H1 (cell line): ENCODE measurements around the gene COL27A1. TPM values are rescaled to one million over a fixed set of nuclear protein-coding genes. Genes with fewer than 3 reads are reported as not detected.

Experiments
- CTCF ChIA-PET: fragments of 300-600 bp; sonication (Branson Sonifier 250); formaldehyde crosslinking; loops from one replicate; lab custom pipeline; 2021; ENCODE audit not compliant: partially characterized antibody; lab: Charles Lee
- POLR2A ChIA-PET: fragments of 300-600 bp; sonication (Branson Sonifier 250); formaldehyde crosslinking; loops from one replicate; lab custom pipeline; 2021; ENCODE audit warnings: inconsistent platforms; ENCODE audit not compliant: partially characterized antibody; lab: Charles Lee
- DNase-seq, 2 experiments: peaks; one replicate each; pipeline versions ENCODE4 v3.0.0 to v3.0.0-alpha.2; 2010 to 2022; ENCODE audit warnings: low spot score in 2 of 2, low read depth in 1 of 2, mixed read lengths in 1 of 2
- FAIRE-seq: peaks from 2 replicates; lab custom pipeline; 2011; peaks lifted over from hg19 to GRCh38; lab: Jason Lieb, UNC
- H2AFZ ChIP-seq: 2 replicates; pipeline ENCODE4 v1.8.1; 2012; ENCODE audit warnings: low read length, inconsistent platforms
- H2AK5ac ChIP-seq: 2 replicates; pipeline ENCODE4 v1.6.1; 2013; ENCODE audit warnings: low read depth, low read length
- H2BK120ac ChIP-seq: replicated peaks from 2 replicates; pipeline ENCODE3; 2013; ENCODE audit warnings: low read depth, low read length, inconsistent platforms
- H2BK12ac ChIP-seq: 2 replicates; pipeline ENCODE4 v1.6.1; 2013; ENCODE audit warnings: low read depth, low read length
- H2BK15ac ChIP-seq: 2 replicates; pipeline ENCODE4 v1.6.1; 2013; ENCODE audit warnings: low read length
- H2BK20ac ChIP-seq: 2 replicates; pipeline ENCODE4 v1.6.1; 2013; ENCODE audit warnings: low read length
- H2BK5ac ChIP-seq: 2 replicates; pipeline ENCODE4 v1.6.1; 2013; ENCODE audit warnings: low read depth, low read length
- H3K14ac ChIP-seq: 2 replicates; pipeline ENCODE4 v1.6.1; 2013; ENCODE audit warnings: inconsistent platforms; ENCODE audit not compliant: insufficient read length
- H3K18ac ChIP-seq: 2 replicates; pipeline ENCODE4 v1.6.1; 2013; ENCODE audit warnings: low read length; ENCODE audit errors: extremely low read depth
- H3K23ac ChIP-seq: 2 replicates; pipeline ENCODE4 v1.6.1; 2013; ENCODE audit warnings: inconsistent platforms; ENCODE audit not compliant: insufficient read length
- H3K23me2 ChIP-seq: 2 replicates; pipeline ENCODE4 v1.6.1; 2013; ENCODE audit warnings: low read depth, low read length
- H3K27ac ChIP-seq: 2 replicates; pipeline ENCODE4 v1.6.1; 2011; ENCODE audit warnings: low read depth, low read length, inconsistent platforms
- H3K27me3 ChIP-seq, 4 experiments: replicated peaks in 1 of 4; 1 replicate in 1 of 4; 2 replicates in 3 of 4; pipeline versions ENCODE4 v1.6.1 to v1.8.1; 2011 to 2013; ENCODE audit warnings: low read length in 3 of 4, mild to moderate bottlenecking in 3 of 4, inconsistent platforms in 2 of 4, mixed read lengths in 2 of 4, moderate library complexity in 1 of 4; ENCODE audit not compliant: control insufficient read depth in 3 of 4, insufficient read depth in 3 of 4; ENCODE audit errors: extremely low read depth in 1 of 4
- H3K36me3 ChIP-seq, 4 experiments: 2 replicates each; pipeline versions ENCODE4 v1.6.1 to v1.8.1; 2011 to 2013; ENCODE audit warnings: mild to moderate bottlenecking in 4 of 4, low read length in 3 of 4, moderate library complexity in 2 of 4, control low read depth in 1 of 4, inconsistent platforms in 1 of 4; ENCODE audit not compliant: insufficient read depth in 4 of 4, control insufficient read depth in 2 of 4
- H3K4ac ChIP-seq: replicated peaks from 2 replicates; pipeline ENCODE3; 2013; ENCODE audit warnings: low read length, low read depth, mixed read lengths, inconsistent platforms; ENCODE audit not compliant: insufficient read length
- H3K4me1 ChIP-seq, 4 experiments: replicated peaks in 1 of 4; 1 replicate in 1 of 4; 2 replicates in 3 of 4; pipeline versions ENCODE4 v1.6.1 to v1.8.1; 2011 to 2013; ENCODE audit warnings: low read length in 3 of 4, inconsistent platforms in 2 of 4, mixed read lengths in 1 of 4; ENCODE audit not compliant: insufficient read depth in 4 of 4, control insufficient read depth in 3 of 4
- H3K4me2 ChIP-seq, 2 experiments: 2 replicates each; pipeline versions ENCODE4 v1.6.1 to v1.8.1; 2011 to 2013; ENCODE audit warnings: low read depth in 2 of 2, low read length in 2 of 2, control low read depth in 1 of 2, inconsistent platforms in 1 of 2, mild to moderate bottlenecking in 1 of 2; ENCODE audit not compliant: insufficient read depth in 1 of 2
- H3K4me3 ChIP-seq, 4 experiments: fragments of 200-600, 300-600 bp in 1 of 4; sonication (generic), shearing (Covaris generic), sonication (Bioruptor Twin) in 1 of 4; 2 replicates each; pipeline versions ENCODE4 v1.5.1 to v1.8.1; 2011 to 2016; ENCODE audit warnings: low read length in 4 of 4, low read depth in 3 of 4, control low read depth in 2 of 4, inconsistent platforms in 2 of 4, mild to moderate bottlenecking in 2 of 4, mixed read lengths in 1 of 4, moderate library complexity in 1 of 4; ENCODE audit not compliant: insufficient read depth in 2 of 4; ENCODE audit errors: extremely low read depth in 1 of 4
- H3K56ac ChIP-seq: replicated peaks from 2 replicates; pipeline ENCODE3; 2013; ENCODE audit warnings: low read depth, mild to moderate bottlenecking, mixed read lengths, low read length, inconsistent platforms; ENCODE audit not compliant: insufficient read length
- H3K79me1 ChIP-seq: 2 replicates; pipeline ENCODE4 v1.6.1; 2013; ENCODE audit warnings: low read depth, low read length, control low read depth
- H3K79me2 ChIP-seq, 2 experiments: 2 replicates each; pipeline versions ENCODE4 v1.6.1 to v1.8.1; 2012 to 2013; ENCODE audit warnings: low read length in 2 of 2, mild to moderate bottlenecking in 2 of 2, inconsistent platforms in 1 of 2; ENCODE audit not compliant: insufficient read depth in 2 of 2, control insufficient read depth in 1 of 2
- H3K9ac ChIP-seq, 4 experiments: replicated peaks in 1 of 4; 1 replicate in 1 of 4; 2 replicates in 3 of 4; pipeline versions ENCODE4 v1.6.1 to v1.8.1; 2011 to 2013; ENCODE audit warnings: low read depth in 3 of 4, low read length in 3 of 4, control low read depth in 2 of 4, mild to moderate bottlenecking in 2 of 4, moderate library complexity in 2 of 4, inconsistent platforms in 1 of 4; ENCODE audit errors: extremely low read depth in 1 of 4
- H3K9me3 ChIP-seq, 2 experiments: 2 replicates each; pipeline versions ENCODE4 v1.6.1 to v1.8.1; 2012 to 2013; ENCODE audit warnings: mild to moderate bottlenecking in 2 of 2, moderate library complexity in 2 of 2, control low read depth in 1 of 2, inconsistent platforms in 1 of 2, low read depth in 1 of 2, low read length in 1 of 2, mixed read lengths in 1 of 2; ENCODE audit not compliant: insufficient read depth in 2 of 2
- H4K20me1 ChIP-seq, 2 experiments: replicated peaks in 1 of 2; 2 replicates each; pipeline versions ENCODE3 to v1.8.1; 2011 to 2013; ENCODE audit warnings: inconsistent platforms in 2 of 2, low read length in 2 of 2, mild to moderate bottlenecking in 1 of 2; ENCODE audit not compliant: insufficient read depth in 2 of 2, control insufficient read depth in 1 of 2
- H4K5ac ChIP-seq: 2 replicates; pipeline ENCODE4 v1.6.1; 2013; ENCODE audit warnings: low read length, low read depth, mixed read lengths, inconsistent platforms; ENCODE audit not compliant: insufficient read length
- H4K8ac ChIP-seq: 2 replicates; pipeline ENCODE4 v1.8.0; 2013; ENCODE audit warnings: mild to moderate bottlenecking, moderate library complexity, low read length, inconsistent platforms; ENCODE audit not compliant: insufficient read depth; ENCODE audit errors: extremely low read depth
- H4K91ac ChIP-seq: replicated peaks from 2 replicates; pipeline ENCODE3; 2013; ENCODE audit warnings: low read length, mixed read lengths, inconsistent platforms; ENCODE audit not compliant: insufficient read length
- CHD2 ChIP-seq: IDR thresholded peaks from 2 replicates; pipeline ENCODE4 v1.6.1; 2012; ENCODE audit warnings: low read length, improper control_type of control experiment
- CTBP2 ChIP-seq: IDR thresholded peaks from 2 replicates; pipeline ENCODE4 v1.7.0; 2011; ENCODE audit warnings: borderline replicate concordance, mild to moderate bottlenecking, moderate library complexity, mixed read lengths, low read length; ENCODE audit not compliant: insufficient read depth, insufficient read length
- EGR1 ChIP-seq: IDR thresholded peaks from 2 replicates; pipeline ENCODE4 v1.6.1; 2011; ENCODE audit warnings: low read depth, low read length, borderline replicate concordance
- NANOG ChIP-seq: IDR thresholded peaks from 2 replicates; pipeline ENCODE4 v1.6.1; 2011; ENCODE audit warnings: low read length, low read depth, mild to moderate bottlenecking, inconsistent platforms; ENCODE audit not compliant: insufficient read depth, poor library complexity, severe bottlenecking
- PHF8 ChIP-seq: fragments of 200-600 bp; sonication (generic); conservative IDR thresholded peaks from 2 replicates; pipeline ENCODE4 v1.7.1; 2012; ENCODE audit warnings: low read depth, mild to moderate bottlenecking, inconsistent platforms, low read length, moderate library complexity
- RAD21 ChIP-seq, 2 experiments: IDR thresholded peaks in 1 of 2; conservative IDR thresholded peaks in 1 of 2; 2 replicates each; pipeline ENCODE4 v1.6.1; 2011; ENCODE audit warnings: low read depth in 2 of 2, low read length in 2 of 2, improper control_type of control experiment in 1 of 2, inconsistent platforms in 1 of 2, mild to moderate bottlenecking in 1 of 2, moderate library complexity in 1 of 2
- SAP30 ChIP-seq: fragments of 300-600 bp; sonication (generic); IDR thresholded peaks from 2 replicates; pipeline ENCODE4 v1.7.1; 2012; ENCODE audit warnings: low read length, moderate library complexity, mild to moderate bottlenecking, inconsistent platforms; ENCODE audit not compliant: insufficient read depth, insufficient replicate concordance
- SIX5 ChIP-seq: IDR thresholded peaks from 2 replicates; pipeline ENCODE4 v1.6.1; 2011; ENCODE audit warnings: mild to moderate bottlenecking, low read depth, low read length
- SP1 ChIP-seq: IDR thresholded peaks from 2 replicates; pipeline ENCODE4 v1.6.1; 2011; ENCODE audit warnings: low read depth, low read length
- SP2 ChIP-seq: IDR thresholded peaks from 2 replicates; pipeline ENCODE4 v1.6.1; 2012; ENCODE audit warnings: mild to moderate bottlenecking, low read length, inconsistent platforms
- SRF ChIP-seq: IDR thresholded peaks from 2 replicates; pipeline ENCODE4 v1.6.1; 2011; ENCODE audit warnings: mild to moderate bottlenecking, low read depth, low read length, moderate library complexity
- YY1 ChIP-seq: IDR thresholded peaks from 2 replicates; pipeline ENCODE4 v1.6.1; 2011; ENCODE audit warnings: low read depth, mild to moderate bottlenecking, low read length
- WGBS, 2 experiments: shearing (Covaris generic) in 1 of 2; methylation state at CpG; one replicate each; pipeline versions ENCODE4 v1.1.6 to v1.1.7; 2013 to 2015; ENCODE audit warnings: low lambda C conversion rate in 2 of 2, mixed read lengths in 2 of 2, inconsistent platforms in 1 of 2, low coverage in 1 of 2, missing lambda C conversion rate in 1 of 2; ENCODE audit not compliant: insufficient replicate concordance in 2 of 2, insufficient coverage in 1 of 2, insufficient read length in 1 of 2; ENCODE audit errors: extremely low coverage in 1 of 2, missing lambda C conversion rate in 1 of 2; 5-methylcytosine and 5-hydroxymethylcytosine counted together
- polyA plus RNA-seq, 7 experiments: library from polyadenylated mRNA; depleted of rRNA in 3 of 7; stranded (reverse) in 5 of 7; unstranded in 2 of 7; fragments of >200 nt in 5 of 7; fragments of 200-250 nt in 2 of 7; gene quantifications; 1 replicate in 5 of 7; 2 replicates in 1 of 7; 4 replicates in 1 of 7; pipeline versions ENCODE4 v1.2.1 to v1.2.3, GENCODE V29; 2011 to 2013; ENCODE audit warnings: missing spikeins in 2 of 7, mixed read lengths in 2 of 7
- total RNA-seq: library from RNA; stranded (reverse); fragmentation: NEBNext Ultra II Directional; extraction: Animal tissue kit (Norgen Biotek cat#: 25700); gene quantifications from 2 replicates; pipeline ENCODE4 v1.2.1, GENCODE V29; 2021
- TF ChIP-seq, protein P1 (sequence below): IDR thresholded peaks from 2 replicates; pipeline ENCODE4 v1.6.1; 2012; ENCODE audit warnings: inconsistent platforms

COL27A1 gene
- total and polyA plus RNA-seq, 2 of the 8 experiments (the other 6 are each of a cell fraction or from before 2014, with no cell fraction given): 15.1 to 22.8 TPM

DNA sequence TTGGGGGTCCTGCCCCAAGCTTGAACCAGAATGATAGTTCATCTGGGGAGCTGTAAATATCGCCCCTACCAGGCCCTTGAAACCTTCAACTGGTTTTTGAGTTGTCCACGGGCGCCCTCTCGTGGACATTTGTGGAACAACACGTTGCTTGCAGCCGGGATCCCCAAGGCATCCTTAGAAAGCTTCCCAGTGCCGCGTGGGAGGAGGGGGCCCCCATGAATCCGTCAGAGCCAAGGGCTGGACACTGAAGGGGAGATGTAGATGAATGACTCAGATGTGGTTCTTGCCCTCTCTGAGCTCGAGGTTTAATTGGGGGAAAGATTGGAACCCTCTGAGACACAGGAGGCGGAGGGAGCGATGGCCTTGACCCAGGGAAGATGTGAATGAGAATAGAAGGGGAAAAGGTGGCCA, 135.7 kb downstream of the COL27A1 start:
- no peak overlapping the region for H2BK15ac ChIP-seq
- ChIA-PET POLR2A (interaction anchor here (0.9 to 1.6 kb wide), 4 partner anchors 9 to 408 kb away, joined by 3 to 8 read pairs (median 3); no protein-coding TSS in a partner anchor), CTCF (interaction anchor here (0.6 to 6.3 kb wide), 61 partner anchors 9 to 257 kb away, joined by 3 to 205 read pairs (median 6); partner anchors contain the start of genes AMBP, COL27A1 and KIF12)
- H2BK20ac ChIP-seq: no peak overlapping the region
- H3K4me3 ChIP-seq: no peak overlapping the region
- peaks cover 0 to 13% (median 2%) of the 10 kb centered on the region in 4 experiments; a peak in 5 of 7 replicates for H3K4me1 ChIP-seq
- H3K18ac ChIP-seq: no peak overlapping the region
- no peak overlapping the region for H4K5ac ChIP-seq
- no peak overlapping the region for H3K9ac ChIP-seq
- 20% methylated on average over 12 of the region's 12 CpGs; no CpG with 5 or more reads in 1 of the 2 experiments for WGBS, 2 experiments
- H3K23ac ChIP-seq: no peak overlapping the region
- no peak overlapping the region for H3K14ac ChIP-seq
- H3K27ac ChIP-seq: no peak overlapping the region
- no peak overlapping the region for H3K4me2 ChIP-seq
- peaks cover 3 to 20% (median 12%) of the 10 kb centered on the region in 4 experiments; a peak in 6 of 8 replicates for H3K36me3 ChIP-seq
- peaks cover 0 to 4% of the 10 kb centered on the region in 2 experiments for H4K20me1 ChIP-seq
- no peaks in the 10 kb centered on the region for H3K23me2 ChIP-seq
- peaks cover 0 to 10% of the 10 kb centered on the region in 2 experiments; a peak in 2 of 4 replicates for H3K9me3 ChIP-seq
- no peak overlapping the region for H4K8ac ChIP-seq
- no peaks in the 10 kb centered on the region for H3K27me3 ChIP-seq
- no peak overlapping the region for H3K4ac ChIP-seq
- H2BK12ac ChIP-seq: no peak overlapping the region
- H3K56ac ChIP-seq: no peak overlapping the region
- H4K91ac ChIP-seq: no peak overlapping the region
- H2BK5ac ChIP-seq: no peak overlapping the region; the same call in 1 of the 2 replicates
- peak; percentile 85 for FAIRE-seq
- H3K79me2 ChIP-seq: no peaks in the 10 kb centered on the region
- DNase-seq: peak; percentile 62 to 97
- no peak overlapping the region for H2AFZ ChIP-seq
- no peak overlapping the region for H2AK5ac ChIP-seq
- no peaks in the 10 kb centered on the region for H3K79me1 ChIP-seq
- no peak overlapping the region for H2BK120ac ChIP-seq
- TF ChIP-seq RAD21 (IDR thresholded peaks at IDR 0.05 in 1 of 2, conservative IDR thresholded peaks at IDR 0.05 in 1 of 2; ENCODE audit: low read depth in 2 of 2, low read length in 2 of 2): peak; percentile 92 to 94
- TF ChIP-seq YY1: no peak
- TF ChIP-seq SP2: no peak
- TF ChIP-seq PHF8: no peak
- TF ChIP-seq EGR1: 0 out of 2 replicates have a peak, but pooled peaks have one; percentile 49
- no peak for TF ChIP-seq CTBP2
- TF ChIP-seq SRF: no peak
- TF ChIP-seq SP1: no peak
- TF ChIP-seq SAP30: no peak
- TF ChIP-seq SIX5: no peak
- TF ChIP-seq CHD2: no peak
- TF ChIP-seq NANOG: no peak
- TF ChIP-seq, protein P1, sequence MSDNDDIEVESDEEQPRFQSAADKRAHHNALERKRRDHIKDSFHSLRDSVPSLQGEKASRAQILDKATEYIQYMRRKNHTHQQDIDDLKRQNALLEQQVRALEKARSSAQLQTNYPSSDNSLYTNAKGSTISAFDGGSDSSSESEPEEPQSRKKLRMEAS: peak; percentile 65
